OCI-LY7 (cell line): Measurements from ENCODE around the gene NINL. TPM values are rescaled to one million over a fixed set of nuclear protein-coding genes. Genes with fewer than 3 reads are reported as not detected.

Experiments used
- BruUV-seq: library from RNA; stranded (reverse); fragments of 400-500 nt; replicated peaks from 2 replicates; lab custom pipeline; 2021; lab: Mats Ljungman, UMichigan
- CTCF ChIA-PET: fragments of 300-600 bp; sonication (Branson Sonifier 250); formaldehyde crosslinking; loops from one replicate; lab custom pipeline; 2022; ENCODE audit warnings: antibody characterized with exemption; ENCODE audit not compliant: unreplicated experiment; lab: Charles Lee
- POLR2A ChIA-PET: fragments of 300-600 bp; sonication (Branson Sonifier 250); formaldehyde crosslinking; loops from one replicate; lab custom pipeline; 2022; ENCODE audit warnings: antibody characterized with exemption; lab: Charles Lee
- DNase-seq: peaks from one replicate; pipeline ENCODE4 v3.0.0-alpha.2; 2015; ENCODE audit warnings: low spot score
- H2AFZ ChIP-seq: fragments of 200-600 bp; sonication (generic), shearing (Covaris generic); 2 replicates; pipeline ENCODE4 v1.6.1; 2014; ENCODE audit warnings: mild to moderate bottlenecking, antibody characterized with exemption, low read length, moderate library complexity
- H3K27ac ChIP-seq: fragments of 200-600 bp; sonication (generic); 2 replicates; pipeline ENCODE4 v1.5.1; 2014; ENCODE audit warnings: mixed run types, low read depth, mild to moderate bottlenecking, moderate library complexity, low read length, inconsistent platforms; ENCODE audit not compliant: poor library complexity, severe bottlenecking
- H3K36me3 ChIP-seq: fragments of 200-600 bp; sonication (generic); 2 replicates; pipeline ENCODE4 v1.6.1; 2014; ENCODE audit warnings: mild to moderate bottlenecking, antibody characterized with exemption, low read length, moderate library complexity, mixed read lengths; ENCODE audit not compliant: insufficient read depth
- H3K4me1 ChIP-seq: fragments of 200-600 bp; sonication (generic); 2 replicates; pipeline ENCODE4 v1.5.1; 2014; ENCODE audit warnings: mild to moderate bottlenecking, low read length; ENCODE audit not compliant: insufficient read depth, poor library complexity, severe bottlenecking
- H3K4me2 ChIP-seq: fragments of 200-600 bp; sonication (generic); 2 replicates; pipeline ENCODE4 v1.6.1; 2014; ENCODE audit warnings: mild to moderate bottlenecking, low read length
- H3K4me3 ChIP-seq: fragments of 200-600 bp; sonication (generic); 2 replicates; pipeline ENCODE4 v1.5.1; 2014; ENCODE audit warnings: mild to moderate bottlenecking, low read depth, low read length; ENCODE audit not compliant: poor library complexity, severe bottlenecking
- H3K79me2 ChIP-seq: fragments of 200-600 bp; sonication (generic); 2 replicates; pipeline ENCODE4 v1.6.1; 2016; ENCODE audit warnings: low read depth, mild to moderate bottlenecking, low read length, moderate library complexity, mixed read lengths; ENCODE audit not compliant: insufficient read depth
- H3K9me2 ChIP-seq: fragments of 200-600 bp; sonication (generic); 2 replicates; pipeline ENCODE4 v1.6.1; 2016; ENCODE audit warnings: mild to moderate bottlenecking, low read length, mixed read lengths; ENCODE audit not compliant: insufficient read depth
- H3K9me3 ChIP-seq: fragments of 200-600 bp; sonication (generic); 2 replicates; pipeline ENCODE4 v1.6.1; 2014; ENCODE audit warnings: mild to moderate bottlenecking, mixed run types, low read length, mixed read lengths
- H4K20me1 ChIP-seq: fragments of 200-600 bp; sonication (generic); 2 replicates; pipeline ENCODE4 v1.6.1; 2014; ENCODE audit warnings: mild to moderate bottlenecking, antibody characterized with exemption, low read length, moderate library complexity, mixed read lengths; ENCODE audit not compliant: insufficient read depth
- EZH2phosphoT487 ChIP-seq: fragments of 200-600 bp; sonication (generic); IDR thresholded peaks from 2 replicates; pipeline ENCODE4 v1.6.1; 2018; ENCODE audit warnings: low read depth, borderline replicate concordance, mild to moderate bottlenecking, mixed run types, antibody characterized with exemption, low read length, moderate library complexity, mixed read lengths
- intact Hi-C: fragments of 100-400 bp; cut with micrococcal nuclease; formaldehyde crosslinking; loops from one replicate; pipeline ENCODE4 v1.10.0; 2022; ENCODE audit not compliant: unreplicated experiment
- total RNA-seq, 2 experiments: library from RNA; depleted of rRNA in 1 of 2; stranded (reverse); fragments of >200 nt in 1 of 2; shearing (Covaris generic) in 1 of 2; gene quantifications; 2 replicates each; pipeline ENCODE4 v1.2.3, GENCODE V29; 2014 to 2022
- TF ChIP-seq, protein P1 (sequence below): fragments of 200-600 bp; sonication (generic); conservative IDR thresholded peaks from 2 replicates; pipeline ENCODE4 v1.5.1; 2014; ENCODE audit warnings: mild to moderate bottlenecking, antibody characterized with exemption, low read length, moderate library complexity, mixed read lengths

The NINL gene
- total RNA-seq, 2 experiments from 2014 or later, result 0.06 to 0.55 TPM

DNA sequence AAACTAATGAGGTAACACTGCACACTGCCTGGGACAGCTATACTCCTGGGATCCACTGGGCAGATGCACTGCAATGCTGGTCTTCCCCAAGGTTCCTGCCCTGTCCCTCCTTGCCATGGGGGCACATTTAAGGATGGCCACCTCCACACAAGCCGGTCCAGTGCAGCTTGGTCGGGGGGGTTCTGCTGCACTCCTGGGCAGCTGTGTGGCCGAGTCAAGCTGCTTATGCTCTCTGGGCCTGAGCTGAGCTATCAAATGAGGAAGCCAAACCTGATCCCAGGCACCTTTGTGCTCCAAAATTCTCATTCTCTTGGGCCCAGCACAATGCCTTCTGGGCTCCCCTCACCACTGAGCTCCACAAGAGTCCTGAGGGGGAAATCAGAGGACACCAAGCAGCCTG lies 37.3 kb downstream of the NINL start:
- POLR2A ChIA-PET, result interaction anchor here (0.5 kb wide), 1 partner anchor 20 kb away, joined by 4 read pairs; no protein-coding TSS in a partner anchor
- CTCF ChIA-PET, result no interaction called here

DNA sequence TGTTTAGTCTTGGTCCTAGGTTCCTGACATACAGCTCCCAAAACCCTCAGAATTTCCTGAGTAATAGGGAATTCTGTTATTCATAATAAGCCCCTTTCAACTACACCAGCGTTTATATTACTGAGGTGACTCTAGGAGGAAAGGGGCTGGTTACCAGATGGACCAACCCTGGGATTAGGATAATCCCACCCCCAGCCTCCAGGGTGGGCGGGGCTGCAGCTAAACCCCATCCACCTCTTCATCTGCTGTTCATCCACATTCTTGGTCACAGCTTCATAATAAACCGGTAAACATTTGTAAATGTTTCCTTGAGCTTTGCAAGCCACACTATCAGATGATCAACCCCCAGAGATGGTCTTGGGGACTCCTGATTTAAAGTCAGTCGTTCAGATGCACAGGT lies 38.3 kb downstream of the NINL start:
- no peaks in the 10 kb centered on the region for H4K20me1 ChIP-seq
- no peak for TF ChIP-seq EZH2phosphoT487
- TF ChIP-seq, protein P1, sequence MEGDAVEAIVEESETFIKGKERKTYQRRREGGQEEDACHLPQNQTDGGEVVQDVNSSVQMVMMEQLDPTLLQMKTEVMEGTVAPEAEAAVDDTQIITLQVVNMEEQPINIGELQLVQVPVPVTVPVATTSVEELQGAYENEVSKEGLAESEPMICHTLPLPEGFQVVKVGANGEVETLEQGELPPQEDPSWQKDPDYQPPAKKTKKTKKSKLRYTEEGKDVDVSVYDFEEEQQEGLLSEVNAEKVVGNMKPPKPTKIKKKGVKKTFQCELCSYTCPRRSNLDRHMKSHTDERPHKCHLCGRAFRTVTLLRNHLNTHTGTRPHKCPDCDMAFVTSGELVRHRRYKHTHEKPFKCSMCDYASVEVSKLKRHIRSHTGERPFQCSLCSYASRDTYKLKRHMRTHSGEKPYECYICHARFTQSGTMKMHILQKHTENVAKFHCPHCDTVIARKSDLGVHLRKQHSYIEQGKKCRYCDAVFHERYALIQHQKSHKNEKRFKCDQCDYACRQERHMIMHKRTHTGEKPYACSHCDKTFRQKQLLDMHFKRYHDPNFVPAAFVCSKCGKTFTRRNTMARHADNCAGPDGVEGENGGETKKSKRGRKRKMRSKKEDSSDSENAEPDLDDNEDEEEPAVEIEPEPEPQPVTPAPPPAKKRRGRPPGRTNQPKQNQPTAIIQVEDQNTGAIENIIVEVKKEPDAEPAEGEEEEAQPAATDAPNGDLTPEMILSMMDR, result no peak
- H3K79me2 ChIP-seq, result no peaks in the 10 kb centered on the region
- CTCF ChIA-PET, result no interaction called here
- H3K36me3 ChIP-seq, result no peaks in the 10 kb centered on the region
- no peak overlapping the region for H3K4me2 ChIP-seq
- H3K4me1 ChIP-seq, result no peaks in the 10 kb centered on the region
- POLR2A ChIA-PET, result no interaction called here
- H3K9me2 ChIP-seq, result no peaks in the 10 kb centered on the region
- no TSS peak for BruUV-seq
- H3K27ac ChIP-seq, result no peak overlapping the region
- DNase-seq, result no peak
- intact Hi-C loops, result loop anchor here (10.0 kb wide), 1 partner anchor 58 kb away; no protein-coding TSS in a partner anchor
- H3K4me3 ChIP-seq, result no peak overlapping the region
- H3K9me3 ChIP-seq, result no peaks in the 10 kb centered on the region
- no peak overlapping the region for H2AFZ ChIP-seq

More for the DNA sequence above, 37.3 kb downstream of the NINL start:
- TF ChIP-seq, protein P1, result no peak
- no peak for TF ChIP-seq EZH2phosphoT487
- Histone ChIP-seq H3K4me1 (no peaks in the 10 kb centered on the region), H4K20me1 (no peaks in the 10 kb centered on the region), H3K79me2 (no peaks in the 10 kb centered on the region), H3K4me2 (no peak overlapping the region), H3K4me3 (no peak overlapping the region), H3K36me3 (no peaks in the 10 kb centered on the region), H3K27ac (no peak overlapping the region), H3K9me3 (no peaks in the 10 kb centered on the region), H3K9me2 (no peaks in the 10 kb centered on the region), H2AFZ (no peak overlapping the region)
- intact Hi-C loops, result loop anchor here (10.0 kb wide), 1 partner anchor 57 kb away; no protein-coding TSS in a partner anchor
- no peak for DNase-seq
- no TSS peak for BruUV-seq

DNA sequence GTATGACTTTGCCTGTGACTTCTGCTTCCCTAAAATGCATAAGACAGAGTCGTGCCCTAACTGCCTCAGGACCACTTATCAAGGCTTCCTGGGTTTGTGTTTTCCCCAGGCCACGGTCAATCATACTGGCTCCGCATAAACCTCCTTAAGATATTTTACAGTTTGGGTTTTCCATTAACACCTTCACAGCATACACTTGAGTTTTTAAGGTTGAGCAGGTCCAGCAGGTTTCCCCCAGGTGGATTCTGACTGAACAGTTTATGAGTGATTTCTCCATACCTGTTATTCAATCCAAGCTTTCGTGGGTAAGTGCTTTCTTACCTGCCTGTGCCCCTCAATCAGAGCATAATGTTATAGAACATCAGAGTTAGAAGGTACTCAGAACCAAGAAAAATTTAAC lies 39.3 kb downstream of the NINL start:
- ChIA-PET CTCF (no interaction called here), POLR2A (no interaction called here)
- no peak for DNase-seq
- Histone ChIP-seq H3K27ac (no peak overlapping the region), H3K4me2 (no peak overlapping the region), H3K9me2 (no peaks in the 10 kb centered on the region), H4K20me1 (no peaks in the 10 kb centered on the region), H3K36me3 (no peaks in the 10 kb centered on the region), H3K4me1 (no peaks in the 10 kb centered on the region), H3K79me2 (no peaks in the 10 kb centered on the region), H3K9me3 (no peaks in the 10 kb centered on the region), H2AFZ (no peak overlapping the region), H3K4me3 (no peak overlapping the region)
- BruUV-seq, result no TSS peak
- intact Hi-C loops, result loop anchor here (10.0 kb wide), 1 partner anchor 59 kb away; no protein-coding TSS in a partner anchor
- no peak for TF ChIP-seq EZH2phosphoT487
- TF ChIP-seq, protein P1, result no peak
